C4-2B (cell line): ENCODE data around the gene SMARCA2.

Experiments used
- H3K27ac ChIP-seq: fragments of 450-650 bp; 2 replicates; pipeline ENCODE4 v1.5.1; 2017
- CTCF ChIP-seq: fragments of 450-650 bp; conservative IDR thresholded peaks from 2 replicates; pipeline ENCODE4 v1.5.1; 2017; ENCODE audit warnings: mild to moderate bottlenecking
- ZFX ChIP-seq: fragments of 450-650 bp; IDR thresholded peaks from 2 replicates; pipeline ENCODE4 v1.6.1; 2017

SMARCA2 gene

GRCh38 chr9:2027543-2028160, 12.5 kb downstream of the SMARCA2 start:
- TF ChIP-seq CTCF (no peak), ZFX (no peak)
- no peak overlapping the region for H3K27ac ChIP-seq

DNA sequence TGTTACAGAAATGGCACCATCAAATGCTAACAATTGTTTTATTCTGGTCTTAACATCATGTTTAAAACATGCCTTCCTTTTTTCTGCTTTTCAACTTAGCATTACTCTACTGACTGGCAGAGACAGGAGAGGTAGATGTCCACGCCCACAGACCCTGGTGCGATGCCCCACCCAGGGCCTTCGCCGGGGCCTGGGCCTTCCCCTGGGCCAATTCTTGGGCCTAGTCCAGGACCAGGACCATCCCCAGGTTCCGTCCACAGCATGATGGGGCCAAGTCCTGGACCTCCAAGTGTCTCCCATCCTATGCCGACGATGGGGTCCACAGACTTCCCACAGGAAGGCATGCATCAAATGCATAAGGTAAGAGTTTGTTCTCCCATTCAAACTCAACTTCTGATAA, 13.7 kb downstream of the SMARCA2 start:
- no peak overlapping the region for H3K27ac ChIP-seq
- TF ChIP-seq ZFX = no peak
- TF ChIP-seq CTCF = no peak

- TF ChIP-seq CTCF = no peak
- no peak for TF ChIP-seq ZFX
- H3K27ac ChIP-seq = no peak overlapping the region
Measured at GRCh38 chr9:2029666-2030170, 14.6 kb downstream of the SMARCA2 start.

DNA sequence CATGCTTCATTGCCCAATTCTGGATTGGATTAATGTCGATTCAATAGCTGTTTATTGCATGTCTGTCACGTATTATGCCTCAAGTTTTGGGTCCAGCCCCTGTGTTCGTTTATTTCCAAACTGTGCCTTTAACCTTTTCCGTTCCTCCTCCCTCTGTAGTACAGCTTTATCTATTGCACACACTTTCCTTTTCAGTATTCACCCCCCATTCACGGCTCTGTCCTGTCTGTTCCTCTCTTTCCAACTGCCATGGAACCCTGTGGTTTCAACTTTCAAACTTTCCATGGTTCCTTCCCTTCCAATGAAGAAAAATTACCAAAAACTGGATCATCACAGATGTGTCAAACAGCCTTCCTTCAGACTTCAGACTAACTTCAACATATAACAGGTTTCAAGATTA, 17.1 kb downstream of the SMARCA2 start:
- TF ChIP-seq CTCF = no peak
- no peak for TF ChIP-seq ZFX
- no peak overlapping the region for H3K27ac ChIP-seq

DNA sequence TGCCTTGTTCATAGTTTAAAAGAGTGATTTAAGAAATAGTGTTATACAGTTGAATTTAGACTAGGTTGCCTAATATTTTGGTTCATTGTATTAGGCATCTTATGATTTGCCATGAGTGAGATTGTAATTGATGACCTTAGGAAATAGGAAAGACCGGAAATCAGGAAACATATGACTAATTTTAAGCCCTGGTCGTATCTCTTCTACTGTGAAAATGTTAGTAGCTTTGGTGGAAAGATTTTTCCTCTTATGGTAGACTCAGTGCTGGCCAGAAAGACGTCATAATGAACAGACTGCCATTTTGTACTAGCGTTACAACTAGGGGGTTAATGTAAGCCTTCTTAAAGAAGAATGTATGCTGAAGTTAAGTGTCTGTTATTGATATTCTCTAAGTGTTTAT, 21.7 kb downstream of the SMARCA2 start:
- no peak for TF ChIP-seq CTCF
- no peak for TF ChIP-seq ZFX
- H3K27ac ChIP-seq = no peak overlapping the region

- no peak for TF ChIP-seq ZFX
- TF ChIP-seq CTCF = no peak
- H3K27ac ChIP-seq = no peak overlapping the region
Measured at GRCh38 chr9:2039294-2040180, 24.4 kb downstream of the SMARCA2 start.

- no peak overlapping the region for H3K27ac ChIP-seq
- no peak for TF ChIP-seq CTCF
- TF ChIP-seq ZFX = no peak
Measured at GRCh38 chr9:2040828-2041227, 25.7 kb downstream of the SMARCA2 start.
